Fibroblast of lung (primary cell): Measurements from ENCODE around the gene MDFI. TPM values are rescaled to one million over a fixed set of nuclear protein-coding genes. Genes with fewer than 3 reads are reported as not detected.

Source experiments
- DNase-seq, 2 donors: peaks; one replicate each; pipeline versions ENCODE4 v3.0.0 to v3.0.0-alpha.2; 2010; ENCODE audit warnings: low read depth in 2 of 2
- H2AFZ ChIP-seq: 2 replicates; pipeline ENCODE4 v1.5.1; 2012; ENCODE audit warnings: low read length, control low read depth, inconsistent platforms
- H3K27ac ChIP-seq: 2 replicates; pipeline ENCODE4 v1.5.1; 2011; ENCODE audit warnings: low read length, control low read depth; ENCODE audit not compliant: insufficient read depth
- H3K27me3 ChIP-seq: 2 replicates; pipeline ENCODE4 v1.5.1; 2011; ENCODE audit warnings: mild to moderate bottlenecking, low read length; ENCODE audit not compliant: control insufficient read depth, insufficient read depth
- H3K36me3 ChIP-seq: 2 replicates; pipeline ENCODE4 v1.5.1; 2011; ENCODE audit warnings: low read length; ENCODE audit not compliant: control insufficient read depth, insufficient read depth
- H3K4me1 ChIP-seq: 2 replicates; pipeline ENCODE4 v1.5.1; 2011; ENCODE audit warnings: low read length; ENCODE audit not compliant: control insufficient read depth, insufficient read depth; ENCODE audit errors: extremely low read depth
- H3K4me2 ChIP-seq: 2 replicates; pipeline ENCODE4 v1.5.1; 2011; ENCODE audit warnings: low read length, control low read depth; ENCODE audit not compliant: insufficient read depth; ENCODE audit errors: extremely low read depth
- H3K4me3 ChIP-seq, 4 experiments: fragments of 200-600 bp in 1 of 4; sonication (generic) in 1 of 4; replicated peaks in 1 of 4; 2 replicates each; pipeline ENCODE4 v1.5.1; 2011 to 2016; ENCODE audit warnings: low read length in 4 of 4, low read depth in 3 of 4, mild to moderate bottlenecking in 3 of 4, control low read depth in 2 of 4, inconsistent platforms in 1 of 4, mixed read lengths in 1 of 4; ENCODE audit not compliant: insufficient read depth in 1 of 4; ENCODE audit errors: control extremely low read depth in 1 of 4
- H3K79me2 ChIP-seq: 2 replicates; pipeline ENCODE4 v1.5.1; 2012; ENCODE audit warnings: mild to moderate bottlenecking, low read length, inconsistent platforms; ENCODE audit not compliant: control insufficient read depth, insufficient read depth
- H3K9ac ChIP-seq: 2 replicates; pipeline ENCODE4 v1.5.1; 2011; ENCODE audit warnings: mild to moderate bottlenecking, low read length, control low read depth; ENCODE audit not compliant: insufficient read depth
- H3K9me3 ChIP-seq: 2 replicates; pipeline ENCODE4 v1.5.1; 2012; ENCODE audit warnings: low read depth, low read length; ENCODE audit not compliant: control insufficient read depth, insufficient read depth
- H4K20me1 ChIP-seq: 2 replicates; pipeline ENCODE4 v1.5.1; 2011; ENCODE audit warnings: low read length; ENCODE audit not compliant: control insufficient read depth, insufficient read depth; ENCODE audit errors: extremely low read depth
- EZH2 ChIP-seq: IDR thresholded peaks from 2 replicates; pipeline ENCODE4 v1.5.1; 2012; ENCODE audit warnings: low read length, control low read depth, mild to moderate bottlenecking; ENCODE audit errors: missing control alignments
- polyA plus RNA-seq, 2 donors: library from polyadenylated mRNA; depleted of rRNA in 1 of 2; stranded (reverse) in 1 of 2; unstranded in 1 of 2; fragments of >200 nt; gene quantifications; 2 replicates each; pipeline ENCODE4 v1.2.1, GENCODE V29; 2011 to 2012; ENCODE audit warnings: missing spikeins in 1 of 2
- total RNA-seq: library from RNA; depleted of rRNA; stranded (reverse); fragments of >200 nt; gene quantifications from 2 replicates; pipeline ENCODE4 v1.2.1, GENCODE V29; 2014
- TF ChIP-seq, protein P1 (sequence below), 2 donors: IDR thresholded peaks in 1 of 2; conservative IDR thresholded peaks in 1 of 2; 1 replicate in 1 of 2; 2 replicates in 1 of 2; pipeline ENCODE4 v1.5.1; 2011 to 2012; ENCODE audit warnings: low read length in 2 of 2, control low read depth in 1 of 2, inconsistent platforms in 1 of 2, low read depth in 1 of 2, mild to moderate bottlenecking in 1 of 2

MDFI gene
- total and polyA plus RNA-seq, 2 donors (not counting 1 experiment from before 2014, with no cell fraction given) = 0.17 TPM; not detected in 1

DNA sequence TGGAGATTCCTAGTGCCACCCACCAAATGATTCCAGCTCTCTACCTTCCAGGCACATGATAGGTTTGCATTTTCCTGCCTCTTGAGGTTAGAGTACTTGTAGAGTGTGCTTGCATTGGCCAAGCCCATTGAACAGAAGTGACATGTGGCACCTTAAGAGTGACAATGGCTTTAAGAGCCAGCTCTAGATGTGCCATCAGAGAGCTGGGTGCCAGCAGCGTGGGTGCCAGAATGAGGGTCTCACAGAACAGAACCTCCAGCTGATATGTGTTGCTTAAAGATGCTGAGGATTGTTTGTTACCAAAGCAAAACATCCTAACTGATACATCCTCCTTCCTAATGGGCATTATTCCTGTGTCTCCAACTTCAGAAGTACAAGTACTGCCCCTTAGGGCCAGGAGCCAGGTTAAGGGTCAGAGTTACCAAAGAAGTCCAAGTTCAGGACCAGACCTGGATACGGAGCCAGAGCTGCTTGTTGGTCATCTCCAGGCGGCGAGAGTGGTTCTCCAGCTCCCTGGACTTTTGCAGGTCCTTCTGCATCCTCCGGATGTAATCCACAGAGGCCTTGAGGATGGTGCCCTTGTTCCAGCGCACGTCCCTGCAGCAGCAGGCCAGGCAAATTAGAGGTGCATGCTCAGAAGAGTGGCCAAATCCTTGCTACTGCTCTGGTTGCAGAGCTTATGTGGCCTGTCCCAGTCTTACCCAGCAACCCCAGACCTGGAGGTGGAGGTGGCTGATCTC is 47.5 kb downstream of the MDFI start:
- H4K20me1 ChIP-seq = no peaks in the 10 kb centered on the region
- H3K79me2 ChIP-seq = no peaks in the 10 kb centered on the region
- H3K4me2 ChIP-seq = no peak overlapping the region
- peaks cover 2% of the 10 kb centered on the region for H3K4me1 ChIP-seq
- DNase-seq = no peak
- H3K4me3 ChIP-seq = no peak overlapping the region
- H3K27ac ChIP-seq = no peak overlapping the region
- no peaks in the 10 kb centered on the region for H3K27me3 ChIP-seq
- no peaks in the 10 kb centered on the region for H3K36me3 ChIP-seq
- no peak overlapping the region for H2AFZ ChIP-seq
- TF ChIP-seq, protein P1, sequence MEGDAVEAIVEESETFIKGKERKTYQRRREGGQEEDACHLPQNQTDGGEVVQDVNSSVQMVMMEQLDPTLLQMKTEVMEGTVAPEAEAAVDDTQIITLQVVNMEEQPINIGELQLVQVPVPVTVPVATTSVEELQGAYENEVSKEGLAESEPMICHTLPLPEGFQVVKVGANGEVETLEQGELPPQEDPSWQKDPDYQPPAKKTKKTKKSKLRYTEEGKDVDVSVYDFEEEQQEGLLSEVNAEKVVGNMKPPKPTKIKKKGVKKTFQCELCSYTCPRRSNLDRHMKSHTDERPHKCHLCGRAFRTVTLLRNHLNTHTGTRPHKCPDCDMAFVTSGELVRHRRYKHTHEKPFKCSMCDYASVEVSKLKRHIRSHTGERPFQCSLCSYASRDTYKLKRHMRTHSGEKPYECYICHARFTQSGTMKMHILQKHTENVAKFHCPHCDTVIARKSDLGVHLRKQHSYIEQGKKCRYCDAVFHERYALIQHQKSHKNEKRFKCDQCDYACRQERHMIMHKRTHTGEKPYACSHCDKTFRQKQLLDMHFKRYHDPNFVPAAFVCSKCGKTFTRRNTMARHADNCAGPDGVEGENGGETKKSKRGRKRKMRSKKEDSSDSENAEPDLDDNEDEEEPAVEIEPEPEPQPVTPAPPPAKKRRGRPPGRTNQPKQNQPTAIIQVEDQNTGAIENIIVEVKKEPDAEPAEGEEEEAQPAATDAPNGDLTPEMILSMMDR (conservative IDR thresholded peaks at IDR 0.05 in 1 of 2, IDR thresholded peaks at IDR 0.05 in 1 of 2; ENCODE audit: low read depth in 1 of 2, low read length in 2 of 2) = no peak
- TF ChIP-seq EZH2 = no peak
- H3K9ac ChIP-seq = no peak overlapping the region
- no peaks in the 10 kb centered on the region for H3K9me3 ChIP-seq

- H3K9me3 ChIP-seq = no peaks in the 10 kb centered on the region
- no peaks in the 10 kb centered on the region for H4K20me1 ChIP-seq
- TF ChIP-seq, protein P1 (conservative IDR thresholded peaks at IDR 0.05 in 1 of 2, IDR thresholded peaks at IDR 0.05 in 1 of 2; ENCODE audit: low read depth in 1 of 2, low read length in 2 of 2) = no peak
- no peak for TF ChIP-seq EZH2
- DNase-seq = no peak
- H3K27me3 ChIP-seq = no peaks in the 10 kb centered on the region
- no peak overlapping the region for H3K4me3 ChIP-seq
- no peaks in the 10 kb centered on the region for H3K36me3 ChIP-seq
- H3K4me2 ChIP-seq = no peak overlapping the region
- no peaks in the 10 kb centered on the region for H3K4me1 ChIP-seq
- H3K79me2 ChIP-seq = no peaks in the 10 kb centered on the region
- no peak overlapping the region for H2AFZ ChIP-seq
- H3K27ac ChIP-seq = no peak overlapping the region
- no peak overlapping the region for H3K9ac ChIP-seq
These were observed 49.4 kb downstream of the MDFI start for GRCh38 chr6:41687501-41688175.

DNA sequence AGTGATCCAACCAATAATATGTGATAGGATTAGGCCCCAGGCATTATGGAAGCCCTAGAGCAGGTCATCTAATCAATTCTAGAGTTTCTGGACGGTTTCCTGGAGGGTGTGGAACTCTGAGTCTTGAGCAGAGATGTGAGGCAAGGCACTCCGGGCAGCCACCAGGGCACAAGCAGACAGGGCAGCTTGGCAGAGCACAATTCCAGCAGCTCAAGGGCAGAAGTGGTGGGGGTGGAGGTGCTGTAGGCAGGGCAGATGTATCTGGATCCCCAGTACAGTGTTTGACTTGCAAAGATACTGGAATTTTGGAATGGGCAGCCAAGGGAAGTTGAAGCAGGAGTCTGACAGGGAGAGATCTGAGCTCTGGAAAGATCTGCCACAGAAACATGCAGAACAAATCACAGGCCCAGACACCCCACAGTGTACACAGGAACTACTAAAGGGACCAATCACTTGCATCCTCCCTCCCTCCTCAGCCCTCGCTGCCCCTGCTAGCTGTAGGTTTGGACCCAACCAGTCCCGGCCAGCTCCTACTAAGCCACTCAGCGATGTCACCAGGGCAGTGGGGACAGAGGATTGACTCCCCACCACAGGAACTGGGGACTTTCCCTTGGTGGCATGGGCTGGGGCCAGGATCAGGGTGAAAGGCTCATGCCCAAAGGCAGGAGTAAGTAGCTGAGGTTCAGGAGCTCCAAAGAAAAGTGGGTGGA is 50.1 kb downstream of the MDFI start:
- no peak overlapping the region for H2AFZ ChIP-seq
- TF ChIP-seq, protein P1 (conservative IDR thresholded peaks at IDR 0.05 in 1 of 2, IDR thresholded peaks at IDR 0.05 in 1 of 2; ENCODE audit: low read depth in 1 of 2, low read length in 2 of 2) = no peak
- no peak for TF ChIP-seq EZH2
- H3K36me3 ChIP-seq = no peaks in the 10 kb centered on the region
- H3K4me2 ChIP-seq = no peak overlapping the region
- H3K27me3 ChIP-seq = no peaks in the 10 kb centered on the region
- no peaks in the 10 kb centered on the region for H3K9me3 ChIP-seq
- no peaks in the 10 kb centered on the region for H3K4me1 ChIP-seq
- no peak overlapping the region for H3K27ac ChIP-seq
- no peaks in the 10 kb centered on the region for H4K20me1 ChIP-seq
- H3K79me2 ChIP-seq = no peaks in the 10 kb centered on the region
- no peak for DNase-seq
- no peak overlapping the region for H3K9ac ChIP-seq
- H3K4me3 ChIP-seq = no peak overlapping the region
